ENCODE results near the gene PRR15.

Gene PRR15

GRCh38 chr7:29614229-29614628 lies 50.6 kb downstream of the PRR15 start:
- no peak for TF ChIP-seq CTCF (conservative IDR thresholded peaks at IDR 0.05; ENCODE audit: low read depth)
- CTCF ChIA-PET: interaction anchor here (0.7 kb wide), 1 partner anchor 458 kb away, joined by 3 read pairs; no protein-coding TSS in a partner anchor
- DNase-seq (ENCODE audit: low spot score): no peak
- POLR2A ChIA-PET (ENCODE audit: low non-redundant PET): no interaction called here
- H3K27ac ChIP-seq: no peak overlapping the region

Data from RWPE1 (cell line).